22Rv1 (cell line): Measurements from ENCODE around the gene FOXP1.

Source experiments
- CTCF ChIP-seq: fragments of 450-650 bp; IDR thresholded peaks from 2 replicates; pipeline ENCODE4 v1.5.1; 2017; ENCODE audit warnings: mild to moderate bottlenecking
- ZFX ChIP-seq: fragments of 450-650 bp; IDR thresholded peaks from 2 replicates; pipeline ENCODE4 v1.6.1; 2017; ENCODE audit warnings: antibody characterized with exemption, borderline replicate concordance

GRCh38 chr3:71429597-71429988 is 153.9 kb downstream of the FOXP1 start:
- TF ChIP-seq CTCF, result no peak
- TF ChIP-seq ZFX, result no peak
